Measurements from ENCODE around the gene UCN2. TPM values are rescaled to one million over a fixed set of nuclear protein-coding genes. Genes with fewer than 3 reads are reported as not detected.

UCN2 gene
- total and polyA plus RNA-seq, 2 of the 8 experiments (the other 6 are each of a cell fraction or from before 2014, with no cell fraction given), result 0.14 TPM; not detected in 1

GRCh38 chr3:48528754-48529153 is 34.8 kb downstream of the UCN2 start:
- CTCF ChIA-PET (ENCODE audit: partially characterized antibody), result interaction anchor here (0.7 to 7.0 kb wide), 4 partner anchors 16 to 255 kb away, joined by 3 to 35 read pairs (median 3); no protein-coding TSS in a partner anchor
- POLR2A ChIA-PET (ENCODE audit: partially characterized antibody), result interaction anchor here (0.6 kb wide), 1 partner anchor 56 kb away, joined by 3 read pairs; no protein-coding TSS in a partner anchor
- DNase-seq (ENCODE audit: low read depth in 1 of 2, low spot score in 2 of 2) (no peak), FAIRE-seq (no peak)
- Histone ChIP-seq H3K23ac (ENCODE audit: insufficient read length) (no peak overlapping the region), H2BK120ac (replicated peaks; ENCODE audit: low read depth, low read length) (no peak overlapping the region), H2BK15ac (ENCODE audit: low read length) (no peak overlapping the region), H2BK12ac (ENCODE audit: low read depth, low read length) (no peak overlapping the region), H2AFZ (ENCODE audit: low read length) (no peak overlapping the region), H4K5ac (ENCODE audit: insufficient read length, low read depth, low read length) (no peak overlapping the region), H3K9me3 (ENCODE audit: insufficient read depth in 2 of 2, low read depth in 1 of 2, low read length in 1 of 2) (no peaks in the 10 kb centered on the region), H3K18ac (ENCODE audit: extremely low read depth, low read length) (no peak overlapping the region), H3K9ac (replicated peaks in 1 of 4; ENCODE audit: extremely low read depth in 1 of 4, low read depth in 3 of 4, low read length in 3 of 4) (no peak overlapping the region), H3K4ac (replicated peaks; ENCODE audit: insufficient read length, low read depth, low read length) (no peak overlapping the region), H3K14ac (ENCODE audit: insufficient read length) (no peak overlapping the region), H3K36me3 (ENCODE audit: control insufficient read depth in 2 of 4, insufficient read depth in 4 of 4, low read length in 3 of 4) (peaks cover 0 to 7% (median 3%) of the 10 kb centered on the region in 4 experiments; a peak in 7 of 8 replicates), H2AK5ac (ENCODE audit: low read depth, low read length) (no peak overlapping the region), H3K56ac (replicated peaks; ENCODE audit: insufficient read length, low read depth, low read length) (no peak overlapping the region), H3K4me1 (replicated peaks in 1 of 4; ENCODE audit: control insufficient read depth in 3 of 4, insufficient read depth in 4 of 4, low read length in 3 of 4) (no peaks in the 10 kb centered on the region), H3K27ac (ENCODE audit: low read depth, low read length) (no peak overlapping the region), H3K79me1 (ENCODE audit: low read depth, low read length) (no peaks in the 10 kb centered on the region), H2BK5ac (ENCODE audit: low read depth, low read length) (no peak overlapping the region), H3K23me2 (ENCODE audit: low read depth, low read length) (no peaks in the 10 kb centered on the region), H3K27me3 (replicated peaks in 1 of 4; ENCODE audit: control insufficient read depth in 3 of 4, extremely low read depth in 1 of 4, insufficient read depth in 3 of 4, low read length in 3 of 4) (no peaks in the 10 kb centered on the region), H3K4me2 (ENCODE audit: insufficient read depth in 1 of 2, low read depth in 2 of 2, low read length in 2 of 2) (no peak overlapping the region), H3K79me2 (ENCODE audit: control insufficient read depth in 1 of 2, insufficient read depth in 2 of 2, low read length in 2 of 2) (no peaks in the 10 kb centered on the region), H4K8ac (ENCODE audit: extremely low read depth, insufficient read depth, low read length) (no peak overlapping the region), H4K20me1 (replicated peaks in 1 of 2; ENCODE audit: control insufficient read depth in 1 of 2, insufficient read depth in 2 of 2, low read length in 2 of 2) (no peaks in the 10 kb centered on the region), H2BK20ac (ENCODE audit: low read length) (no peak overlapping the region), H4K91ac (replicated peaks; ENCODE audit: insufficient read length, low read length) (no peak overlapping the region), H3K4me3 (ENCODE audit: extremely low read depth in 1 of 4, insufficient read depth in 2 of 4, low read depth in 3 of 4, low read length in 4 of 4) (no peak overlapping the region)
- TF ChIP-seq TEAD4 (IDR thresholded peaks at IDR 0.05; ENCODE audit: low read depth, low read length), result no peak
- 84% methylated on average over 3 of the region's 3 CpGs; no CpG with 5 or more reads in 1 of the 2 experiments for WGBS, 2 experiments (ENCODE audit: extremely low coverage in 1 of 2, insufficient coverage in 1 of 2, insufficient read length in 1 of 2, insufficient replicate concordance in 2 of 2, low coverage in 1 of 2, low lambda C conversion rate in 2 of 2, missing lambda C conversion rate in 1 of 2)

Data from H1 (cell line).